SU-DHL-6 (cell line): ENCODE data around the gene USF1.

ENCODE experiments used
- H2AFZ ChIP-seq: fragments of 200-600 bp; sonication (generic); 2 replicates; pipeline ENCODE4 v1.6.1; 2014; ENCODE audit warnings: low read depth, mild to moderate bottlenecking, moderate library complexity, mixed read lengths, antibody characterized with exemption, low read length; ENCODE audit not compliant: severe bottlenecking
- H3F3A ChIP-seq: fragments of 200-600 bp; shearing (Covaris generic); 2 replicates; pipeline ENCODE4 v1.6.0; 2016; ENCODE audit warnings: antibody characterized with exemption, mild to moderate bottlenecking; ENCODE audit not compliant: insufficient read depth
- H3K27ac ChIP-seq: fragments of 200-600 bp; sonication (generic); 2 replicates; pipeline ENCODE4 v1.5.1; 2016; ENCODE audit warnings: low read depth, mild to moderate bottlenecking, low read length, moderate library complexity, mixed read lengths
- H3K27me3 ChIP-seq: fragments of 200-600 bp; sonication (generic), shearing (Covaris generic); 2 replicates; pipeline ENCODE4 v1.6.0; 2014; ENCODE audit warnings: mild to moderate bottlenecking, low read length
- H3K36me3 ChIP-seq: fragments of 200-600 bp; sonication (generic); 2 replicates; pipeline ENCODE4 v1.6.1; 2014; ENCODE audit warnings: mild to moderate bottlenecking, low read length, mixed read lengths
- H3K4me2 ChIP-seq: fragments of 300-600, 200-600 bp; shearing (Covaris generic), sonication (generic); 2 replicates; pipeline ENCODE4 v1.6.0; 2014; ENCODE audit warnings: low read length, low read depth, mild to moderate bottlenecking; ENCODE audit not compliant: poor library complexity, severe bottlenecking
- H3K4me3 ChIP-seq: fragments of 200-600 bp; sonication (generic); 2 replicates; pipeline ENCODE4 v1.5.1; 2014; ENCODE audit warnings: antibody characterized with exemption, low read length, mild to moderate bottlenecking, mixed read lengths; ENCODE audit not compliant: insufficient read depth, poor library complexity, severe bottlenecking
- H3K79me2 ChIP-seq: fragments of 200-600 bp; sonication (generic); 2 replicates; pipeline ENCODE4 v1.6.1; 2014; ENCODE audit warnings: mild to moderate bottlenecking, low read length, moderate library complexity; ENCODE audit not compliant: insufficient read depth
- H3K9ac ChIP-seq: fragments of 200-600 bp; sonication (generic); 2 replicates; pipeline ENCODE4 v1.7.0; 2014; ENCODE audit warnings: mild to moderate bottlenecking, low read length
- H3K9me2 ChIP-seq: fragments of 200-600 bp; sonication (generic); replicated peaks from 2 replicates; pipeline ENCODE4 v1.6.1; 2014; ENCODE audit warnings: low read length; ENCODE audit not compliant: insufficient read depth
- H3K9me3 ChIP-seq: fragments of 200-600 bp; sonication (generic); 2 replicates; pipeline ENCODE4 v1.6.1; 2014; ENCODE audit warnings: low read length, mixed read lengths; ENCODE audit not compliant: insufficient read depth
- H4K20me1 ChIP-seq: fragments of 200-600 bp; sonication (generic); 2 replicates; pipeline ENCODE4 v1.6.1; 2014; ENCODE audit warnings: low read depth, mild to moderate bottlenecking, antibody characterized with exemption, low read length, moderate library complexity, mixed read lengths
- CTCF ChIP-seq: fragments of 200-600 bp; sonication (generic); IDR thresholded peaks from one replicate; pipeline ENCODE4 v1.5.1; 2017; ENCODE audit warnings: antibody characterized with exemption, mild to moderate bottlenecking, low read length, moderate library complexity; ENCODE audit not compliant: insufficient read depth, poor library complexity, severe bottlenecking
- EZH2phosphoT487 ChIP-seq: fragments of 200-600 bp; sonication (generic), shearing (Covaris generic); conservative IDR thresholded peaks from 2 replicates; pipeline ENCODE4 v1.6.1; 2018; ENCODE audit warnings: mild to moderate bottlenecking, antibody characterized with exemption, low read length, moderate library complexity, mixed read lengths

The USF1 gene

GRCh38 chr1:161001525-161001924 is 44.3 kb downstream of the USF1 start:
- Histone ChIP-seq H3F3A (no peaks in the 10 kb centered on the region), H4K20me1 (no peaks in the 10 kb centered on the region), H3K27me3 (no peaks in the 10 kb centered on the region), H3K27ac (no peak overlapping the region), H3K9me2 (no peaks in the 10 kb centered on the region), H3K79me2 (no peaks in the 10 kb centered on the region), H3K9me3 (no peaks in the 10 kb centered on the region), H3K4me2 (no peak overlapping the region), H3K4me3 (no peak overlapping the region), H3K36me3 (no peaks in the 10 kb centered on the region), H3K9ac (no peak overlapping the region), H2AFZ (no peak overlapping the region)
- no peak for TF ChIP-seq EZH2phosphoT487
- TF ChIP-seq CTCF: no peak

GRCh38 chr1:161000736-161001480 is 44.9 kb downstream of the USF1 start:
- H3K9ac ChIP-seq: no peak overlapping the region
- no peaks in the 10 kb centered on the region for H3F3A ChIP-seq
- H3K9me3 ChIP-seq: no peaks in the 10 kb centered on the region
- H3K79me2 ChIP-seq: no peaks in the 10 kb centered on the region
- no peak overlapping the region for H3K4me2 ChIP-seq
- H2AFZ ChIP-seq: no peak overlapping the region
- H3K9me2 ChIP-seq: no peaks in the 10 kb centered on the region
- no peak overlapping the region for H3K27ac ChIP-seq
- no peaks in the 10 kb centered on the region for H3K27me3 ChIP-seq
- no peak overlapping the region for H3K4me3 ChIP-seq
- TF ChIP-seq CTCF: no peak
- TF ChIP-seq EZH2phosphoT487: no peak
- no peaks in the 10 kb centered on the region for H3K36me3 ChIP-seq
- no peaks in the 10 kb centered on the region for H4K20me1 ChIP-seq

GRCh38 chr1:160999376-160999775 is 46.4 kb downstream of the USF1 start:
- H3K27me3 ChIP-seq: no peaks in the 10 kb centered on the region
- H3F3A ChIP-seq: no peaks in the 10 kb centered on the region
- no peak overlapping the region for H2AFZ ChIP-seq
- no peaks in the 10 kb centered on the region for H3K36me3 ChIP-seq
- H3K9ac ChIP-seq: no peak overlapping the region
- no peak overlapping the region for H3K27ac ChIP-seq
- H3K9me3 ChIP-seq: no peaks in the 10 kb centered on the region
- H4K20me1 ChIP-seq: no peaks in the 10 kb centered on the region
- H3K4me3 ChIP-seq: no peak overlapping the region
- no peak overlapping the region for H3K4me2 ChIP-seq
- no peaks in the 10 kb centered on the region for H3K9me2 ChIP-seq
- no peak for TF ChIP-seq EZH2phosphoT487
- TF ChIP-seq CTCF: no peak
- no peaks in the 10 kb centered on the region for H3K79me2 ChIP-seq
